Measurements from ENCODE around the gene FOXP4.

FOXP4 gene

GRCh38 chr6:41629128-41629527 is 82.9 kb downstream of the FOXP4 start:
- TF ChIP-seq, protein P1, sequence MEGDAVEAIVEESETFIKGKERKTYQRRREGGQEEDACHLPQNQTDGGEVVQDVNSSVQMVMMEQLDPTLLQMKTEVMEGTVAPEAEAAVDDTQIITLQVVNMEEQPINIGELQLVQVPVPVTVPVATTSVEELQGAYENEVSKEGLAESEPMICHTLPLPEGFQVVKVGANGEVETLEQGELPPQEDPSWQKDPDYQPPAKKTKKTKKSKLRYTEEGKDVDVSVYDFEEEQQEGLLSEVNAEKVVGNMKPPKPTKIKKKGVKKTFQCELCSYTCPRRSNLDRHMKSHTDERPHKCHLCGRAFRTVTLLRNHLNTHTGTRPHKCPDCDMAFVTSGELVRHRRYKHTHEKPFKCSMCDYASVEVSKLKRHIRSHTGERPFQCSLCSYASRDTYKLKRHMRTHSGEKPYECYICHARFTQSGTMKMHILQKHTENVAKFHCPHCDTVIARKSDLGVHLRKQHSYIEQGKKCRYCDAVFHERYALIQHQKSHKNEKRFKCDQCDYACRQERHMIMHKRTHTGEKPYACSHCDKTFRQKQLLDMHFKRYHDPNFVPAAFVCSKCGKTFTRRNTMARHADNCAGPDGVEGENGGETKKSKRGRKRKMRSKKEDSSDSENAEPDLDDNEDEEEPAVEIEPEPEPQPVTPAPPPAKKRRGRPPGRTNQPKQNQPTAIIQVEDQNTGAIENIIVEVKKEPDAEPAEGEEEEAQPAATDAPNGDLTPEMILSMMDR (IDR thresholded peaks at IDR 0.05; ENCODE audit: low read depth, low read length, missing control alignments), result no peak
- DNase-seq (ENCODE audit: extremely low read depth, low read depth), result no peak
- no peak overlapping the region for H3K4me3 ChIP-seq (replicated peaks; ENCODE audit: low read depth, low read length)

DNA sequence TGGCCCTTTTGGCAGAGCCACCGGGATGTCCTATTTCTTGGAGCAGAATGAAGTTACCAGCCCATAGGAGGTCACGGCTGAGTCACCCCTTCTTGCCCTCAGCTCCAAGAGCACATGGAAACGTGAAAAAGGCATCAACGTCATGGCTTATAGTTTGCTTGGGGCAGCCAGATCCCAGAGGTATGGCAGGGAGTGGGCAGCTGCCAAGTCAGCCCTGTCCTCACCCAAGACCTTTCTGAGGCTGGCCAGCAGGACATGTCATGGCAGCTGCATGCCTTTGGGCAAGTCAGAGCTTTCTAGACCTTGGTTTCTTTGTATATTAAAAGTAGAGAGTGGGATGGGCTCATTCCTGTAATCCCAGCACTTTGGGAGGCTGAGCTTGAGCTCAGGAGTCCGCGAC is 83.9 kb downstream of the FOXP4 start:
- H3K4me3 ChIP-seq (replicated peaks; ENCODE audit: low read depth, low read length), result no peak overlapping the region
- DNase-seq (ENCODE audit: extremely low read depth, low read depth), result no peak
- TF ChIP-seq, protein P1 (IDR thresholded peaks at IDR 0.05; ENCODE audit: low read depth, low read length, missing control alignments), result no peak

GRCh38 chr6:41630946-41631345 is 84.8 kb downstream of the FOXP4 start:
- no peak overlapping the region for H3K4me3 ChIP-seq (replicated peaks; ENCODE audit: low read depth, low read length)
- TF ChIP-seq, protein P1 (IDR thresholded peaks at IDR 0.05; ENCODE audit: low read depth, low read length, missing control alignments), result no peak
- DNase-seq (ENCODE audit: extremely low read depth, low read depth), result no peak

DNA sequence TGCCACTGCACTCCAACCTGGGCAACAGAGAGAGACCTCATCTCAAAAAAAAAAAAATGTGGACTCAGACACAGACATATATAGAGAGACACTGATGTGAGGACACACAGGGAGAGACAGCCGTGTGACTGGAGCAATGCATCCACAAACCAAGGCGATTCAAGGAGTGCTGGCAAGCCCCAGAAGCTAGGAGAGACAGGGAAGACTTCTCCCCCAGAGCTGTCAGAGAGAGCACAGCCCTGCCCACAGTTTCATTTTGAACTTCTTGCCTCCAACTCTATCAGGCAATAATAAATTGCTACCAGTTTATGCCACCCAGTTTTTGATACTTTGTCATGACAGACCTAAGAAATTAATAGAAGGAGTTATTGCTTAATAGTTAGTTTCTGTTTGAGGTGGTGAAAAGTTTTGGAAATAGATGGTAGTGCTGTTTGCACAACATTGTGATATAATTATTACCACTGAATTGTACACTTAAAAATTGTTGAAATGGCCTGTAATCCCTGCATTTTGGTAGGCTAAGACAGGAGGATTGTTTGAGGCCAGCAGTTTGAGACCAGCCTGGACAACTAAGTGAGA is 87.0 kb downstream of the FOXP4 start:
- TF ChIP-seq, protein P1 (IDR thresholded peaks at IDR 0.05; ENCODE audit: low read depth, low read length, missing control alignments), result no peak
- H3K4me3 ChIP-seq (replicated peaks; ENCODE audit: low read depth, low read length), result no peak overlapping the region
- DNase-seq (ENCODE audit: extremely low read depth, low read depth), result no peak

- H3K4me3 ChIP-seq (replicated peaks; ENCODE audit: low read depth, low read length), result no peak overlapping the region
- TF ChIP-seq, protein P1 (IDR thresholded peaks at IDR 0.05; ENCODE audit: low read depth, low read length, missing control alignments), result no peak
Observed at GRCh38 chr6:41634657-41635056, 88.5 kb downstream of the FOXP4 start.

GRCh38 chr6:41635365-41635764 is 89.2 kb downstream of the FOXP4 start:
- no peak overlapping the region for H3K4me3 ChIP-seq (replicated peaks; ENCODE audit: low read depth, low read length)
- no peak for DNase-seq (ENCODE audit: extremely low read depth, low read depth)
- TF ChIP-seq, protein P1 (IDR thresholded peaks at IDR 0.05; ENCODE audit: low read depth, low read length, missing control alignments), result no peak

More at GRCh38 chr6:41634657-41635056, 88.5 kb downstream of the FOXP4 start:
- no peak for DNase-seq (ENCODE audit: extremely low read depth, low read depth)

- DNase-seq (ENCODE audit: extremely low read depth, low read depth), result no peak
- H3K4me3 ChIP-seq (replicated peaks; ENCODE audit: low read depth, low read length), result no peak overlapping the region
- TF ChIP-seq, protein P1 (IDR thresholded peaks at IDR 0.05; ENCODE audit: low read depth, low read length, missing control alignments), result no peak
Observed at GRCh38 chr6:41636833-41637193, 90.6 kb downstream of the FOXP4 start.

Data from HFF-Myc (cell line).